Sigmoid colon (tissue), 4 donors: ENCODE results near the gene IL1R1.

Experiments used
- CTCF ChIP-seq, 4 experiments: fragments of 450-650 bp in 3 of 4; fragments of 200-600 bp in 1 of 4; IDR thresholded peaks; one replicate each; pipeline ENCODE4 v1.5.1; 2016 to 2019; ENCODE audit warnings: antibody characterized with exemption in 4 of 4, mild to moderate bottlenecking in 3 of 4, moderate library complexity in 2 of 4
- EP300 ChIP-seq, 4 donors: sonication (generic); formaldehyde crosslinking; IDR thresholded peaks; one replicate each; pipeline ENCODE4 v1.6.1; 2017; ENCODE audit warnings: antibody characterized with exemption in 4 of 4
- POLR2A ChIP-seq, 2 donors: fragments of 450-650 bp; IDR thresholded peaks; one replicate each; pipeline ENCODE4 v1.6.1; 2016; ENCODE audit warnings: antibody characterized with exemption in 2 of 2, mild to moderate bottlenecking in 2 of 2, moderate library complexity in 2 of 2
- POLR2AphosphoS5 ChIP-seq, 4 donors: sonication (generic); formaldehyde crosslinking; IDR thresholded peaks; one replicate each; pipeline ENCODE4 v1.6.1; 2017; ENCODE audit warnings: antibody characterized with exemption in 4 of 4

- TF ChIP-seq EP300 (IDR thresholded peaks at IDR 0.05), result no peak
- TF ChIP-seq CTCF (IDR thresholded peaks at IDR 0.05), result no peak
- TF ChIP-seq POLR2A (IDR thresholded peaks at IDR 0.05), result no peak
- peak in 1 of 4 donors; percentile 8 for TF ChIP-seq POLR2AphosphoS5 (IDR thresholded peaks at IDR 0.05)
Observed at GRCh38 chr2:102229141-102229769, 86.7 kb downstream of the IL1R1 start.
